ENCODE measurements around the gene ELMOD1. TPM values are rescaled to one million over a fixed set of nuclear protein-coding genes. Genes with fewer than 3 reads are reported as not detected.
A peak's percentile ranks its signal among the peaks of the same experiment; 100 is the strongest.

ELMOD1 gene
- total and polyA plus RNA-seq, 10 of the 15 experiments (the other 5 are each of a cell fraction or from before 2014, with no cell fraction given): not detected

- Histone ChIP-seq H3K4me2 (ENCODE audit: control insufficient read depth, insufficient read depth) (no peak overlapping the region), H3K9me3 (replicated peaks; ENCODE audit: control insufficient read depth, insufficient read depth, low read length) (no peaks in the 10 kb centered on the region), H2AFZ (ENCODE audit: control insufficient read depth, low read depth, low read length) (no peak overlapping the region), H3K36me3 (ENCODE audit: control insufficient read depth in 2 of 2, insufficient read depth in 2 of 2, low read length in 1 of 2) (no peaks in the 10 kb centered on the region), H3K79me2 (ENCODE audit: control insufficient read depth, insufficient read depth, low read length) (no peaks in the 10 kb centered on the region), H3K9ac (ENCODE audit: control insufficient read depth, insufficient read depth, low read length) (no peak overlapping the region), H3K4me3 (no peak overlapping the region), H3K27ac (ENCODE audit: control insufficient read depth, insufficient read depth) (no peak overlapping the region), H3K4me1 (ENCODE audit: control insufficient read depth, insufficient read depth, low read length) (no peaks in the 10 kb centered on the region), H3K27me3 (replicated peaks in 1 of 2; ENCODE audit: control insufficient read depth in 2 of 2, insufficient read depth in 2 of 2, low read length in 1 of 2) (no peaks in the 10 kb centered on the region; a peak in 1 of 4 replicates), H4K20me1 (ENCODE audit: control insufficient read depth, insufficient read depth) (no peaks in the 10 kb centered on the region; the same call in 1 of the 2 replicates)
- FAIRE-seq (no peak), ATAC-seq (peak; percentile 58), DNase-seq (ENCODE audit: low read depth, low spot score) (no peak)
- POLR2A ChIA-PET: interaction anchor here (1.1 to 1.3 kb wide), 2 partner anchors 13 to 19 kb away, joined by 3 to 4 read pairs; no protein-coding TSS in a partner anchor
- BruUV-seq (replicated peaks): no TSS peak
- intact Hi-C loops (cut with micrococcal nuclease; ENCODE audit: unreplicated experiment): no loop called here
- SMC1A ChIA-PET (ENCODE audit: uncharacterized antibody, unreplicated experiment): interaction anchor here (0.9 to 2.2 kb wide), 3 partner anchors 13 to 153 kb away, joined by 3 to 7 read pairs (median 6); no protein-coding TSS in a partner anchor
- RAD21 ChIA-PET (ENCODE audit: unreplicated experiment): interaction anchor here (1.1 to 1.3 kb wide), 2 partner anchors 23 to 28 kb away, joined by 5 to 6 read pairs; no protein-coding TSS in a partner anchor
- CTCF ChIA-PET: interaction anchor here (1.0 to 1.9 kb wide), 5 partner anchors 15 to 204 kb away, joined by 3 to 4 read pairs (median 4); no protein-coding TSS in a partner anchor
- WGBS (ENCODE audit: insufficient coverage, insufficient replicate concordance, low lambda C conversion rate, missing lambda C conversion rate): 37% methylated on average over 3 of the region's 3 CpGs
- in situ Hi-C loops (cut with MboI): no loop called here
- TF ChIP-seq POU2F2 (IDR thresholded peaks at IDR 0.05; ENCODE audit: borderline replicate concordance, low read depth, low read length) (no peak), BMI1 (IDR thresholded peaks at IDR 0.05; ENCODE audit: borderline replicate concordance) (peak; percentile 13; the same call in 1 of the 2 replicates), SKIL (IDR thresholded peaks at IDR 0.05; ENCODE audit: low read depth, poor library complexity, severe bottlenecking) (peak; percentile 23), RELB (IDR thresholded peaks at IDR 0.05; ENCODE audit: low read depth) (peak; percentile 55; the same call in 1 of the 2 replicates), MTA2 (IDR thresholded peaks at IDR 0.05; ENCODE audit: low read depth) (peak; percentile 73; the same call in 1 of the 2 replicates), IRF5 (IDR thresholded peaks at IDR 0.05; ENCODE audit: borderline replicate concordance) (no peak), BHLHE40 (IDR thresholded peaks at IDR 0.05; ENCODE audit: borderline replicate concordance in 1 of 2, low read depth in 2 of 2, low read length in 1 of 2) (peak in 1 of 2 experiments; percentile 5; a peak in 1 of 4 replicates), MEF2B (IDR thresholded peaks at IDR 0.05; ENCODE audit: partially characterized antibody, poor library complexity, severe bottlenecking) (peak; percentile 45), ZBED1 (IDR thresholded peaks at IDR 0.05; ENCODE audit: borderline replicate concordance) (no peak), RBBP5 (conservative IDR thresholded peaks at IDR 0.05) (no peak), NRF1 (conservative IDR thresholded peaks at IDR 0.05; ENCODE audit: low read depth, low read length) (no peak), SPI1 (IDR thresholded peaks at IDR 0.05; ENCODE audit: borderline replicate concordance, insufficient read depth, low read depth, low read length) (peak; percentile 64; the same call in 1 of the 2 replicates), WRNIP1 (IDR thresholded peaks at IDR 0.05; ENCODE audit: borderline replicate concordance, low read depth, low read length) (no peak), IKZF2 (IDR thresholded peaks at IDR 0.05) (peak; percentile 58 to 61; a peak in 2 of 4 replicates), IKZF1 (conservative IDR thresholded peaks at IDR 0.05) (peak; percentile 36; the same call in 1 of the 2 replicates)
Measured at GRCh38 chr11:107713009-107713408, 122.1 kb downstream of the ELMOD1 start.

Data from GM12878 (cell line).